ENCODE results near the gene TRIM14. TPM values are rescaled to one million over a fixed set of nuclear protein-coding genes. Genes with fewer than 3 reads are reported as not detected.

Gene TRIM14
- total RNA-seq, 1 experiment from 2014 or later: 11.9 TPM

- no peak for DNase-seq (ENCODE audit: low spot score)
- H3K9me3 Mint-ChIP-seq: no peaks in the 10 kb centered on the region
- ChIA-PET CTCF (interaction anchor here (0.6 kb wide), 1 partner anchor 133 kb away, joined by 4 read pairs; no protein-coding TSS in a partner anchor), POLR2A (no interaction called here)
- peaks cover 17% of the 10 kb centered on the region for H3K4me1 Mint-ChIP-seq
- H3K36me3 Mint-ChIP-seq: 0 out of 2 replicates have a peak, but pooled peaks cover 3% of the 10 kb centered on the region
- TF ChIP-seq NR2C2 (CRISPR knock-in tag; IDR thresholded peaks at IDR 0.05): no peak
- TF ChIP-seq E2F1 (CRISPR knock-in tag; IDR thresholded peaks at IDR 0.05): no peak
- TF ChIP-seq, protein P1, sequence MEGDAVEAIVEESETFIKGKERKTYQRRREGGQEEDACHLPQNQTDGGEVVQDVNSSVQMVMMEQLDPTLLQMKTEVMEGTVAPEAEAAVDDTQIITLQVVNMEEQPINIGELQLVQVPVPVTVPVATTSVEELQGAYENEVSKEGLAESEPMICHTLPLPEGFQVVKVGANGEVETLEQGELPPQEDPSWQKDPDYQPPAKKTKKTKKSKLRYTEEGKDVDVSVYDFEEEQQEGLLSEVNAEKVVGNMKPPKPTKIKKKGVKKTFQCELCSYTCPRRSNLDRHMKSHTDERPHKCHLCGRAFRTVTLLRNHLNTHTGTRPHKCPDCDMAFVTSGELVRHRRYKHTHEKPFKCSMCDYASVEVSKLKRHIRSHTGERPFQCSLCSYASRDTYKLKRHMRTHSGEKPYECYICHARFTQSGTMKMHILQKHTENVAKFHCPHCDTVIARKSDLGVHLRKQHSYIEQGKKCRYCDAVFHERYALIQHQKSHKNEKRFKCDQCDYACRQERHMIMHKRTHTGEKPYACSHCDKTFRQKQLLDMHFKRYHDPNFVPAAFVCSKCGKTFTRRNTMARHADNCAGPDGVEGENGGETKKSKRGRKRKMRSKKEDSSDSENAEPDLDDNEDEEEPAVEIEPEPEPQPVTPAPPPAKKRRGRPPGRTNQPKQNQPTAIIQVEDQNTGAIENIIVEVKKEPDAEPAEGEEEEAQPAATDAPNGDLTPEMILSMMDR (IDR thresholded peaks at IDR 0.05): no peak
- no peak for TF ChIP-seq SP1 (CRISPR knock-in tag; conservative IDR thresholded peaks at IDR 0.05)
- TF ChIP-seq FOXJ3 (CRISPR knock-in tag; IDR thresholded peaks at IDR 0.05; ENCODE audit: borderline replicate concordance): no peak
- no peak for ATAC-seq
- no peak overlapping the region for H3K4me3 Mint-ChIP-seq
- no peaks in the 10 kb centered on the region for H3K27me3 Mint-ChIP-seq (ENCODE audit: low read depth)
- no peak overlapping the region for H3K27ac Mint-ChIP-seq
Observed at GRCh38 chr9:98097836-98098235, 21.2 kb downstream of the TRIM14 start.

DNA sequence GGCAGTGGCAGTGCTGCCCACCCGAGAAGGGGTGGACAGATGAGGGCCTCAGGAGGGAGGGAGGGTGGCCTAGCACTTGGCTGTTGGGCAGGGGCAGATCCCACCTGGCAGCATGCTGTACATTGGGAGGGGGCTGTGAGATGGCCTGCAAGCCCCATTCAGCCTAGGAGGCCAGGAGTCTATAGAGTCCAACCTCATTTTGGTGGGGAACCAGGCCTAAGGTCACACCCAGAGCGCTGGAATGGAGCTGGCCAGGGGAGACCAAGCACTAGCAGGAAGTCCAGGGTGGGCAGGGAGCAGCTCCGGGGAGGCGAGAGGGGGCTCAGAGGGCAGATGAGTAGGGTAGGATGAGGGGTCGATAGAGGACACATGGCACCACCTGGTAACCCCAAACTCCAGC, 22.9 kb downstream of the TRIM14 start:
- Mint-ChIP-seq H3K27ac (no peak overlapping the region), H3K27me3 (ENCODE audit: low read depth) (no peaks in the 10 kb centered on the region), H3K9me3 (no peaks in the 10 kb centered on the region), H3K36me3 (0 out of 2 replicates have a peak, but pooled peaks cover 3% of the 10 kb centered on the region), H3K4me3 (no peak overlapping the region), H3K4me1 (peaks cover 18% of the 10 kb centered on the region)
- POLR2A ChIA-PET: no interaction called here
- ATAC-seq: no peak
- TF ChIP-seq, protein P2, sequence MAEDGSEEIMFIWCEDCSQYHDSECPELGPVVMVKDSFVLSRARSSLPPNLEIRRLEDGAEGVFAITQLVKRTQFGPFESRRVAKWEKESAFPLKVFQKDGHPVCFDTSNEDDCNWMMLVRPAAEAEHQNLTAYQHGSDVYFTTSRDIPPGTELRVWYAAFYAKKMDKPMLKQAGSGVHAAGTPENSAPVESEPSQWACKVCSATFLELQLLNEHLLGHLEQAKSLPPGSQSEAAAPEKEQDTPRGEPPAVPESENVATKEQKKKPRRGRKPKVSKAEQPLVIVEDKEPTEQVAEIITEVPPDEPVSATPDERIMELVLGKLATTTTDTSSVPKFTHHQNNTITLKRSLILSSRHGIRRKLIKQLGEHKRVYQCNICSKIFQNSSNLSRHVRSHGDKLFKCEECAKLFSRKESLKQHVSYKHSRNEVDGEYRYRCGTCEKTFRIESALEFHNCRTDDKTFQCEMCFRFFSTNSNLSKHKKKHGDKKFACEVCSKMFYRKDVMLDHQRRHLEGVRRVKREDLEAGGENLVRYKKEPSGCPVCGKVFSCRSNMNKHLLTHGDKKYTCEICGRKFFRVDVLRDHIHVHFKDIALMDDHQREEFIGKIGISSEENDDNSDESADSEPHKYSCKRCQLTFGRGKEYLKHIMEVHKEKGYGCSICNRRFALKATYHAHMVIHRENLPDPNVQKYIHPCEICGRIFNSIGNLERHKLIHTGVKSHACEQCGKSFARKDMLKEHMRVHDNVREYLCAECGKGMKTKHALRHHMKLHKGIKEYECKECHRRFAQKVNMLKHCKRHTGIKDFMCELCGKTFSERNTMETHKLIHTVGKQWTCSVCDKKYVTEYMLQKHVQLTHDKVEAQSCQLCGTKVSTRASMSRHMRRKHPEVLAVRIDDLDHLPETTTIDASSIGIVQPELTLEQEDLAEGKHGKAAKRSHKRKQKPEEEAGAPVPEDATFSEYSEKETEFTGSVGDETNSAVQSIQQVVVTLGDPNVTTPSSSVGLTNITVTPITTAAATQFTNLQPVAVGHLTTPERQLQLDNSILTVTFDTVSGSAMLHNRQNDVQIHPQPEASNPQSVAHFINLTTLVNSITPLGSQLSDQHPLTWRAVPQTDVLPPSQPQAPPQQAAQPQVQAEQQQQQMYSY (CRISPR knock-in tag; IDR thresholded peaks at IDR 0.05): no peak
- TF ChIP-seq, protein P3, sequence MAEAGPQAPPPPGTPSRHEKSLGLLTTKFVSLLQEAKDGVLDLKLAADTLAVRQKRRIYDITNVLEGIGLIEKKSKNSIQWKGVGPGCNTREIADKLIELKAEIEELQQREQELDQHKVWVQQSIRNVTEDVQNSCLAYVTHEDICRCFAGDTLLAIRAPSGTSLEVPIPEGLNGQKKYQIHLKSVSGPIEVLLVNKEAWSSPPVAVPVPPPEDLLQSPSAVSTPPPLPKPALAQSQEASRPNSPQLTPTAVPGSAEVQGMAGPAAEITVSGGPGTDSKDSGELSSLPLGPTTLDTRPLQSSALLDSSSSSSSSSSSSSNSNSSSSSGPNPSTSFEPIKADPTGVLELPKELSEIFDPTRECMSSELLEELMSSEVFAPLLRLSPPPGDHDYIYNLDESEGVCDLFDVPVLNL (CRISPR knock-in tag; IDR thresholded peaks at IDR 0.05; ENCODE audit: borderline replicate concordance, low read depth): no peak
- TF ChIP-seq CREB1 (CRISPR knock-in tag; IDR thresholded peaks at IDR 0.05): no peak
- TF ChIP-seq, protein P4, sequence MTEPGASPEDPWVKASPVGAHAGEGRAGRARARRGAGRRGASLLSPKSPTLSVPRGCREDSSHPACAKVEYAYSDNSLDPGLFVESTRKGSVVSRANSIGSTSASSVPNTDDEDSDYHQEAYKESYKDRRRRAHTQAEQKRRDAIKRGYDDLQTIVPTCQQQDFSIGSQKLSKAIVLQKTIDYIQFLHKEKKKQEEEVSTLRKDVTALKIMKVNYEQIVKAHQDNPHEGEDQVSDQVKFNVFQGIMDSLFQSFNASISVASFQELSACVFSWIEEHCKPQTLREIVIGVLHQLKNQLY (CRISPR knock-in tag; IDR thresholded peaks at IDR 0.05): no peak
- no peak for TF ChIP-seq CBFB (CRISPR knock-in tag; IDR thresholded peaks at IDR 0.05; ENCODE audit: low read depth)
- no peak for TF ChIP-seq TEAD4 (CRISPR knock-in tag; IDR thresholded peaks at IDR 0.05)
- TF ChIP-seq MYBL2 (CRISPR knock-in tag; IDR thresholded peaks at IDR 0.05): no peak
- no peak for TF ChIP-seq E2F5 (CRISPR knock-in tag; IDR thresholded peaks at IDR 0.05)
- TF ChIP-seq RORB (CRISPR knock-in tag; IDR thresholded peaks at IDR 0.05): no peak
- no peak for TF ChIP-seq NFE2L1 (CRISPR knock-in tag; IDR thresholded peaks at IDR 0.05)
- TF ChIP-seq, protein P5, sequence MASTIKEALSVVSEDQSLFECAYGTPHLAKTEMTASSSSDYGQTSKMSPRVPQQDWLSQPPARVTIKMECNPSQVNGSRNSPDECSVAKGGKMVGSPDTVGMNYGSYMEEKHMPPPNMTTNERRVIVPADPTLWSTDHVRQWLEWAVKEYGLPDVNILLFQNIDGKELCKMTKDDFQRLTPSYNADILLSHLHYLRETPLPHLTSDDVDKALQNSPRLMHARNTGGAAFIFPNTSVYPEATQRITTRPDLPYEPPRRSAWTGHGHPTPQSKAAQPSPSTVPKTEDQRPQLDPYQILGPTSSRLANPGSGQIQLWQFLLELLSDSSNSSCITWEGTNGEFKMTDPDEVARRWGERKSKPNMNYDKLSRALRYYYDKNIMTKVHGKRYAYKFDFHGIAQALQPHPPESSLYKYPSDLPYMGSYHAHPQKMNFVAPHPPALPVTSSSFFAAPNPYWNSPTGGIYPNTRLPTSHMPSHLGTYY (CRISPR knock-in tag; IDR thresholded peaks at IDR 0.05): no peak
- no peak for TF ChIP-seq NFATC4 (CRISPR knock-in tag; IDR thresholded peaks at IDR 0.05)
- TF ChIP-seq ATF3 (CRISPR knock-in tag; conservative IDR thresholded peaks at IDR 0.05): no peak
- no peak for TF ChIP-seq FOXJ3 (CRISPR knock-in tag; IDR thresholded peaks at IDR 0.05; ENCODE audit: borderline replicate concordance)
- TF ChIP-seq ZNF121 (CRISPR knock-in tag; IDR thresholded peaks at IDR 0.05): no peak
- TF ChIP-seq EMX1 (CRISPR knock-in tag; IDR thresholded peaks at IDR 0.05): no peak
- TF ChIP-seq GABPB1 (CRISPR knock-in tag; IDR thresholded peaks at IDR 0.05): no peak
- TF ChIP-seq, protein P6, sequence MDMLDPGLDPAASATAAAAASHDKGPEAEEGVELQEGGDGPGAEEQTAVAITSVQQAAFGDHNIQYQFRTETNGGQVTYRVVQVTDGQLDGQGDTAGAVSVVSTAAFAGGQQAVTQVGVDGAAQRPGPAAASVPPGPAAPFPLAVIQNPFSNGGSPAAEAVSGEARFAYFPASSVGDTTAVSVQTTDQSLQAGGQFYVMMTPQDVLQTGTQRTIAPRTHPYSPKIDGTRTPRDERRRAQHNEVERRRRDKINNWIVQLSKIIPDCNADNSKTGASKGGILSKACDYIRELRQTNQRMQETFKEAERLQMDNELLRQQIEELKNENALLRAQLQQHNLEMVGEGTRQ (CRISPR knock-in tag; IDR thresholded peaks at IDR 0.05): no peak
- no peak for TF ChIP-seq TP53 (CRISPR knock-in tag; IDR thresholded peaks at IDR 0.05)
- TF ChIP-seq ZNF416 (CRISPR knock-in tag; IDR thresholded peaks at IDR 0.05): no peak
- DNase-seq (ENCODE audit: low spot score): no peak
- CTCF ChIA-PET: no interaction called here

Data from WTC11 (cell line).